BE2C (cell line): ENCODE data around the gene PDS5B.

Experiments used
- DNase-seq: peaks from one replicate; pipeline ENCODE4 v3.0.0-alpha.2; 2020
- H3K27me3 ChIP-seq: fragments of 250-450 bp; sonication (Bioruptor Pico); 2 replicates; pipeline ENCODE4 v1.5.1; 2020; ENCODE audit warnings: mild to moderate bottlenecking
- H3K36me3 ChIP-seq: fragments of 250-450 bp; sonication (Bioruptor Pico); 2 replicates; pipeline ENCODE4 v1.5.1; 2020; ENCODE audit warnings: mild to moderate bottlenecking
- H3K4me1 ChIP-seq: fragments of 250-450 bp; sonication (Bioruptor Pico); 2 replicates; pipeline ENCODE4 v1.5.1; 2020
- H3K4me3 ChIP-seq: 2 replicates; pipeline ENCODE4 v1.5.1; 2011; ENCODE audit warnings: low read depth, low read length
- H3K9me3 ChIP-seq: fragments of 250-450 bp; sonication (Bioruptor Pico); 2 replicates; pipeline ENCODE4 v1.5.1; 2020
- TF ChIP-seq, protein P1 (sequence below): IDR thresholded peaks from 2 replicates; pipeline ENCODE4 v1.5.1; 2012; ENCODE audit warnings: mild to moderate bottlenecking, low read depth, low read length

PDS5B gene

DNA sequence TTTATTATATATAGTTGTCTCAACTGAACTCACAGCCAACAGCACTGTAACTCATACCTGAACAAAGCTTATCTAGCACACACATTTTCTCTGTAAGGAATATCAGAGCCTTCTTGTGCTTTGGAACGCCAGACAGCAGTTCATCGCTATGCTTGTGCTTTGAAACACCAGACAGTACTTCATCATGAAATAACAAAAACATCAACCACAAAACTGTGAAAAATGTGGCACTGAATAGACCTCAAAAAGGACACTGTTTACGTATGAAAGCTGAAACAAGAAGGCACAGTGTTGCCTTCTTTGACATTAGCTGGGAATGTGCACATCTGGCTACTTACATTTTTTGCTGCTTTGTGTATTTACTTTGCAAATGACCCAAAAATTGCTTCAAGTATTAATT, 160.2 kb downstream of the PDS5B start:
- Histone ChIP-seq H3K36me3 (peaks cover 23% of the 10 kb centered on the region), H3K27me3 (no peaks in the 10 kb centered on the region), H3K9me3 (no peaks in the 10 kb centered on the region), H3K4me1 (no peaks in the 10 kb centered on the region), H3K4me3 (no peak overlapping the region)
- DNase-seq, result no peak
- TF ChIP-seq, protein P1, sequence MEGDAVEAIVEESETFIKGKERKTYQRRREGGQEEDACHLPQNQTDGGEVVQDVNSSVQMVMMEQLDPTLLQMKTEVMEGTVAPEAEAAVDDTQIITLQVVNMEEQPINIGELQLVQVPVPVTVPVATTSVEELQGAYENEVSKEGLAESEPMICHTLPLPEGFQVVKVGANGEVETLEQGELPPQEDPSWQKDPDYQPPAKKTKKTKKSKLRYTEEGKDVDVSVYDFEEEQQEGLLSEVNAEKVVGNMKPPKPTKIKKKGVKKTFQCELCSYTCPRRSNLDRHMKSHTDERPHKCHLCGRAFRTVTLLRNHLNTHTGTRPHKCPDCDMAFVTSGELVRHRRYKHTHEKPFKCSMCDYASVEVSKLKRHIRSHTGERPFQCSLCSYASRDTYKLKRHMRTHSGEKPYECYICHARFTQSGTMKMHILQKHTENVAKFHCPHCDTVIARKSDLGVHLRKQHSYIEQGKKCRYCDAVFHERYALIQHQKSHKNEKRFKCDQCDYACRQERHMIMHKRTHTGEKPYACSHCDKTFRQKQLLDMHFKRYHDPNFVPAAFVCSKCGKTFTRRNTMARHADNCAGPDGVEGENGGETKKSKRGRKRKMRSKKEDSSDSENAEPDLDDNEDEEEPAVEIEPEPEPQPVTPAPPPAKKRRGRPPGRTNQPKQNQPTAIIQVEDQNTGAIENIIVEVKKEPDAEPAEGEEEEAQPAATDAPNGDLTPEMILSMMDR, result no peak

DNA sequence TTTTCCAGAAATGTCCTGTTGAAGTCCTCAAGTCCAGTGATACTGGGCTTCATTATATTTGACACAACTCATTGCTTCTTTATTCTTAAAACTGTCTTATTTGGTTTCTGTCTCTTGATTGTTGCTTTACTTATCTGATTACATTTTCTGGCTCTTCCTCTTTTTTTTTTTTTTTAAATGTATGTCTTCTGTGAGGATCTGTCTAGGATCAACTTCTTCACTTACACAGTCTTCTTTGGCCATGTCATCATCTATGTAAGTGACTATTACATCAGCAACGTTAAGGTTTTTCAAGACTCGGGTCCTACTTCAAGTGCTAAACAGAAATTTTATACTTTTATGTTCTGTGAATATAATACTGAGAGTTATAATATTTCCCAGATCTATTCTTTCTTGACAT, 162.1 kb downstream of the PDS5B start:
- Histone ChIP-seq H3K4me3 (no peak overlapping the region), H3K27me3 (no peaks in the 10 kb centered on the region), H3K36me3 (peaks cover 23% of the 10 kb centered on the region), H3K4me1 (no peaks in the 10 kb centered on the region), H3K9me3 (no peaks in the 10 kb centered on the region)
- no peak for DNase-seq
- TF ChIP-seq, protein P1, result no peak

DNA sequence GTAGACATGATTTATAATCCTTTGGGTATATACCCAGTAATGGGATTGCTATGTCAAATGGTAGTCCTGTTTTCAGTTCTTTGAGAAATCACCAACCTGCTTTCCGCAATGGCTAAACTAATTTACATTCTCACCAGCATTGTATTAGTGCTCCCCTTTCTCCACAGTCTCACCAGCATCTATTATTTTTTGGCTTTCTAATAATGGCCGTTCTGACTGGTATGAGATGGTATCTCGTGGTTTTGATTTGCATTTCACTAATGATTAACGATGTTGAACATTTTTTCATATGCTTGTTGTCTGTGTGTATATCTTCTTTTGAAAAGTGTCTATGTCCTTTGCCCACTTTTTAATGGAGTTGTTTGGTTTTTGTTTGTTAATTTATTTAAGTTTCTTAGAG, 165.1 kb downstream of the PDS5B start:
- no peak for DNase-seq
- peaks cover 29% of the 10 kb centered on the region for H3K36me3 ChIP-seq
- no peaks in the 10 kb centered on the region for H3K27me3 ChIP-seq
- no peaks in the 10 kb centered on the region for H3K4me1 ChIP-seq
- no peak overlapping the region for H3K4me3 ChIP-seq
- no peaks in the 10 kb centered on the region for H3K9me3 ChIP-seq
- TF ChIP-seq, protein P1, result no peak

DNA sequence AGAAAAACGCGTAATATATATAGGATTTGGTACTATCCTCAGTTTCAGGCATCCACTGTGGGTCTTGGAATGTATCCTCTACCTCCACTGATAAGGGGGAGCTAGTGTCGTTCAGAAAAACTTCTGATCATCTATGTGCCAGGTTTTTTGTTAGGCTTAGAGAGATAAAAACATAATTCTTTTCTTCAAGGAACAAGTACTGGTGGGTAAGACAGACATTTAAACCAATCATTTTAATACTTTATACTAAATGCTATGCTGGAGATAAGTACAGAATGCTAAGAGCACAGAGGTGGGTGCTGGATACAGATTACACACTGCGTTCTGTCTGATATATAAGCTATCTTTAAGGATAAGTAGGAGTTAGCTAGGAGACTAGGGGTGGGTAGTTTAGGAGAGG, 166.1 kb downstream of the PDS5B start:
- Histone ChIP-seq H3K9me3 (no peaks in the 10 kb centered on the region), H3K27me3 (no peaks in the 10 kb centered on the region), H3K36me3 (peaks cover 26% of the 10 kb centered on the region), H3K4me1 (no peaks in the 10 kb centered on the region), H3K4me3 (no peak overlapping the region)
- DNase-seq, result no peak
- TF ChIP-seq, protein P1, result no peak

DNA sequence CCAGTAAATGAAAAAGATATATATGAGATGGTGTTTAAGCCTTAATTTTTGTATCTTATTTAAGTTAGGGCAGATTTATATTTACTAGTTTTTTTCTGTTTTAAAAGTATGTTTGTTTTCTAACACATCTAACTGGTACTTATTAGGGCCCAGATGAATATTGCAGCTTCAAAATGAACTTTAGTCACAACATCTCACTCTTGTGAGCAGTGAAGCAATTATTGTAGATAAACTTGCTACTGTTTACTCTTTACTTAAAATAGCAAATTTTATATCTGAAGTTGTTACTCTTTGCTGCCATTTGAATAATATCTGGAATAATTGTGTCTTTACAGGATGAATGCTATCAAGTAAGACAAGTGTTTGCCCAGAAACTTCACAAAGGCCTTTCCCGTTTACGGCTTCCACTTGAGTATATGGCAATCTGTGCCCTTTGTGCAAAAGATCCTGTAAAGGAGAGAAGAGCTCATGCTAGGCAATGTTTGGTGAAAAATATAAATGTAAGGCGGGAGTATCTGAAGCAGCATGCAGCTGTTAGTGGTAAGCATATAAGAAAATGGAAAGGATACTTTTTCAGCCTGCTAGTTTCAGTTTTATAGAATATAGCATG, 166.8 kb downstream of the PDS5B start:
- Histone ChIP-seq H3K4me3 (no peak overlapping the region), H3K36me3 (peaks cover 25% of the 10 kb centered on the region), H3K27me3 (no peaks in the 10 kb centered on the region), H3K4me1 (no peaks in the 10 kb centered on the region), H3K9me3 (no peaks in the 10 kb centered on the region)
- TF ChIP-seq, protein P1, result no peak
- no peak for DNase-seq

DNA sequence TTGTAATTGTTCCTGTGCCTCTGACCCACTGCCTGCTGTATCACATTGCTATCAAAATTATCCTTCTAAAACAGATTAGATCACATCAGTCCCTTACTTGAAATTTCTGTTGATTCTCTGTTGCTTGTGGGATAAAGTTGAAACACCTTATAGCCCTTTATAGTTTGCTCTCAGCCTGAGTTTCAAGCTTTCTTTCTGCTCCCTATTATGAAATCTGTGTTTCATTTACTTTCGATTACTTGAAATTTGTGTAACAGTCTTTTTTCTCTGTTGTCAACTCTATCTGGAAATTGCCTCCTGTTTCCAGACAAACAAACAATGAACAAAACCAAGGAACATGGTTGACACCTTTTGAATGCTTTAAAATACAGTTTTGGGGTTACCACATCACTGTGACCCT, 167.9 kb downstream of the PDS5B start:
- H3K9me3 ChIP-seq, result no peaks in the 10 kb centered on the region
- H3K4me1 ChIP-seq, result no peaks in the 10 kb centered on the region
- no peak overlapping the region for H3K4me3 ChIP-seq
- peaks cover 32% of the 10 kb centered on the region for H3K36me3 ChIP-seq
- TF ChIP-seq, protein P1, result no peak
- H3K27me3 ChIP-seq, result no peaks in the 10 kb centered on the region
- no peak for DNase-seq
